Endothelial cell (in vitro differentiated cells): ENCODE data around the gene SMIM29. TPM values are rescaled to one million over a fixed set of nuclear protein-coding genes. Genes with fewer than 3 reads are reported as not detected.

Experiments
- DNase-seq: peaks from one replicate; pipeline ENCODE4 v3.0.0; 2021; ENCODE audit warnings: low spot score
- H3K27ac Mint-ChIP-seq: one replicate; pipeline ENCODE4 v1.8.0; 2021; ENCODE audit warnings: mixed read lengths, inconsistent platforms; ENCODE audit not compliant: unreplicated experiment
- H3K27me3 Mint-ChIP-seq: one replicate; pipeline ENCODE4 v1.8.0; 2021; ENCODE audit warnings: mild to moderate bottlenecking, moderate library complexity, mixed read lengths, inconsistent platforms; ENCODE audit not compliant: unreplicated experiment
- H3K36me3 Mint-ChIP-seq: one replicate; pipeline ENCODE4 v1.8.0; 2021; ENCODE audit warnings: mild to moderate bottlenecking, low read depth, mixed read lengths, inconsistent platforms; ENCODE audit not compliant: unreplicated experiment
- H3K4me1 Mint-ChIP-seq: one replicate; pipeline ENCODE4 v1.8.0; 2021; ENCODE audit warnings: mild to moderate bottlenecking, mixed read lengths, inconsistent platforms; ENCODE audit not compliant: unreplicated experiment
- H3K4me3 Mint-ChIP-seq: one replicate; pipeline ENCODE4 v1.8.0; 2021; ENCODE audit warnings: mild to moderate bottlenecking, mixed read lengths, inconsistent platforms; ENCODE audit not compliant: unreplicated experiment
- H3K9me3 Mint-ChIP-seq: one replicate; pipeline ENCODE4 v1.8.0; 2021; ENCODE audit warnings: mixed read lengths, inconsistent platforms; ENCODE audit not compliant: unreplicated experiment
- total RNA-seq: library from RNA; stranded (reverse); fragmentation: NEBNext Ultra II Directional; extraction: Animal tissue kit (Norgen Biotek cat#: 25700); gene quantifications from one replicate; pipeline ENCODE4 v1.2.1, GENCODE V29; 2021; ENCODE audit not compliant: unreplicated experiment
- TF ChIP-seq, protein P1 (sequence below): fragments of 200-600 bp; sonication (generic); IDR thresholded peaks from one replicate; pipeline ENCODE4 v1.5.0; 2021; ENCODE audit warnings: antibody characterized with exemption; ENCODE audit not compliant: unreplicated experiment

Gene SMIM29
- total RNA-seq, 1 donor from 2014 or later: 44.3 TPM

DNA sequence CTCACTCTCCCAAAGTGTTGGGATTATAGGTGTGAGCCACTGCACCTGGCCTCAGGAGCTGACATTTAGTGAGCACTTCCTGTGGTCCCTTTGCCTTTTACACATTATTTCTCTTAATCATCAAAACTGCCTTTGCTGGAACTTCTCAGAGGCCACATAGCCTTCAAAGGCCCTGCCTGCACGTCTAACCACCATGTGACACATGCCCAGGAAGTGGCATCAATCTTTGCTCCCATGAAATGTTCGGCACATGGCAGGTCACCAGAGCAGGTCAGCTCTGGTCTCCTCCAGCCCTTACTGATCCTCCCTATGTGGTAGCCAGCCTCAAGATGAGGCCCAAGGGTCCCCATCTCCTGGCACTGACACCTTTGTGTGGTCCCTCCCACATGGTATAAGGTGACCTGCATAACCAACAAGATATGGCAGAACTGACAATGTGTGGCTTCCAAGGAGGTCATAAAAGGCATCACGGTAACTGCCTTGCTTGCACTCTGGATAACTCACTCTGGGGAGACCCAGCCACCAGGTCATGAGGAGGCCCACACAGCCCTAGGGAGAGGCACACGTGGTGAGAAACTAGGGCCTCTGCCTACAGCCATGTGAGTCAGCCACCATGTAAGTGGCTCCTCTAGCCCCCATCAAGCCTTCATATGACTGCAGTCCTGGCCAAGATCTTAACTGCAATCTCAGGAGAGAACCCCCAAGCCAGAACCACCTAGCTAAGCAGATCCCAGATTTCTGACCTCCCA, 40.9 kb downstream of the SMIM29 start:
- H3K4me1 Mint-ChIP-seq: peaks cover 6% of the 10 kb centered on the region
- H3K27ac Mint-ChIP-seq: no peak overlapping the region
- no peak overlapping the region for H3K4me3 Mint-ChIP-seq
- TF ChIP-seq, protein P1, sequence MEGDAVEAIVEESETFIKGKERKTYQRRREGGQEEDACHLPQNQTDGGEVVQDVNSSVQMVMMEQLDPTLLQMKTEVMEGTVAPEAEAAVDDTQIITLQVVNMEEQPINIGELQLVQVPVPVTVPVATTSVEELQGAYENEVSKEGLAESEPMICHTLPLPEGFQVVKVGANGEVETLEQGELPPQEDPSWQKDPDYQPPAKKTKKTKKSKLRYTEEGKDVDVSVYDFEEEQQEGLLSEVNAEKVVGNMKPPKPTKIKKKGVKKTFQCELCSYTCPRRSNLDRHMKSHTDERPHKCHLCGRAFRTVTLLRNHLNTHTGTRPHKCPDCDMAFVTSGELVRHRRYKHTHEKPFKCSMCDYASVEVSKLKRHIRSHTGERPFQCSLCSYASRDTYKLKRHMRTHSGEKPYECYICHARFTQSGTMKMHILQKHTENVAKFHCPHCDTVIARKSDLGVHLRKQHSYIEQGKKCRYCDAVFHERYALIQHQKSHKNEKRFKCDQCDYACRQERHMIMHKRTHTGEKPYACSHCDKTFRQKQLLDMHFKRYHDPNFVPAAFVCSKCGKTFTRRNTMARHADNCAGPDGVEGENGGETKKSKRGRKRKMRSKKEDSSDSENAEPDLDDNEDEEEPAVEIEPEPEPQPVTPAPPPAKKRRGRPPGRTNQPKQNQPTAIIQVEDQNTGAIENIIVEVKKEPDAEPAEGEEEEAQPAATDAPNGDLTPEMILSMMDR: no peak
- no peak for DNase-seq
- H3K9me3 Mint-ChIP-seq: no peaks in the 10 kb centered on the region
- no peaks in the 10 kb centered on the region for H3K36me3 Mint-ChIP-seq
- H3K27me3 Mint-ChIP-seq: peaks cover 2% of the 10 kb centered on the region

DNA sequence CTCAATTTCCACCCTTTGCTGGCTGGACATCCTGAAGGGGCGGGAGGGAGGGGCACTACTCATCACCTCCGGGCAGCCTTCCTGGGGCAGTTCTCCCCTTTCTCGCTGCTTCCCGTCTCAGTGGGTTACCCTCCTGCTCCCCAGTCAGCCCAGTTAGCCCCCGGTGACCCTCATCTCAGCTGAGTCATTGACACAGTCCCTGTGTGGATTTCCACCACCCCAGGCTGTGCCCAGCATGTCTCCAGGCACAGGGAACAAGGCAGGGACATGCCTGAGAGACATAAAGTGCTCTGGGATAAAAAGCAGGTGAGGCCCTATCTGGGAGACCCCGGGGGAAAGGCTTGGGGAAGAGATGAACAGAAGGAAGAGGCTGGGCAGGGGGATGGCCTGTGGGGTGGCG, 42.1 kb downstream of the SMIM29 start:
- Mint-ChIP-seq H3K36me3 (no peaks in the 10 kb centered on the region), H3K4me3 (no peak overlapping the region), H3K27me3 (peaks cover 2% of the 10 kb centered on the region), H3K9me3 (no peaks in the 10 kb centered on the region), H3K4me1 (peaks cover 6% of the 10 kb centered on the region), H3K27ac (no peak overlapping the region)
- TF ChIP-seq, protein P1: no peak
- DNase-seq: no peak

DNA sequence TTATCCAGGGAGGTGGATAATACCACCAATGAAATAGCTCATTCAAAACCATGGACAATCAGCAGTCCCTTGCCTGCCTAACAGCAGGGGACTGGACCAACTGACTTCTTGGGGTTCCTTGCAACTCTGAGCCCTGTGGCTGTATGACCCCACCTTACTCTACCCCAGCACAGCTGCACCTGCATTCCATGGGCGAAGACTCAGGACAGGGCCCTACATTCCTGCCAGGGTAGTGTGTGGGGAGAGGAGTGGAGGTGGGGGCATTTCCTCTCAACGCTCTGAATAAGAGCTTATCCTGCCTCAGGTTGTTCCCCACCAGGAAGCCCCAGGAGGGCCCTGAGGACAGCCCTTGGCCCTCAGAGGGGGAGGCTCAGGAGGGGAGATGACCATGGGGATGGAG, 42.9 kb downstream of the SMIM29 start:
- H3K27me3 Mint-ChIP-seq: peaks cover 2% of the 10 kb centered on the region
- DNase-seq: no peak

DNA sequence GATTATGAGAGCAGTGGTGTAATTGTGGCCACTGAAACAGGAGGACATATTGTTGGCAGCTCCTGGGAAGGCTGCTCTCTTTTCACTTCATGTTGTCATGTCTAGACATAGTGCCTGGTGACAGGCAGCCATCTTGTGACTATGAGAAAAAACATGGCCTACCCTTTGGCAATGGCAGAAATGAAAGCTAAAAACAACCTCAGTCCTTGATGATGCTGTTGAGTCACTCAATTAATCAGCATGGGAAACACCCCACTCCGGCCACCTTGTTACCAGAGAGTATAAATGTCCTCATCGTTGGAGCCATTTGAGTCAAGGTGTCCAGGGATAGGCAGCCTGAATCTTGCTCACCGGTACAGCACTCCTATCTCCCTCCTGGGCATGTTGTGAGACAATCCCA, 43.3 kb downstream of the SMIM29 start:
- peaks cover 2% of the 10 kb centered on the region for H3K27me3 Mint-ChIP-seq
- no peak for DNase-seq
- H3K36me3 Mint-ChIP-seq: no peaks in the 10 kb centered on the region

More for the DNA sequence above, 42.9 kb downstream of the SMIM29 start:
- Mint-ChIP-seq H3K27ac (no peak overlapping the region), H3K4me1 (peaks cover 6% of the 10 kb centered on the region), H3K4me3 (no peak overlapping the region), H3K9me3 (no peaks in the 10 kb centered on the region), H3K36me3 (no peaks in the 10 kb centered on the region)
- TF ChIP-seq, protein P1: no peak

DNA sequence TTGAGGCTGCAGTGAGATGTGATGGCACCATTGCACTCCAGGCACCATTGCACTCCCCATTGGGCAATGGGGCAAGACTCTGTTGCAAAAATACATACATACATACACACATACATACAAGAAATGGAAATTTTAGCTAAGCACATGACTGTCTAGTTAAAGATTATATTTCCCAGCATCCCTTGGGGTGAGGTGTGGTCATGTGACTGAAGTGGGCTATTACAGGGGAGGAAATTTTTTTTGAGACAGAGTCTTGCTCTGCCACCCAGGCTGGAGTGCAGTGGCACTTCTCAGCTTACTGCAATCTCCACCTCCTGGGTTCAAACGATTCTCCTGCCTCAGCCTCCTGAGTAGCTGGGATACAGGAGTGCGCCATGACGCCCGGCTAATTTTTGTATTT, 44.1 kb downstream of the SMIM29 start:
- H3K27me3 Mint-ChIP-seq: peaks cover 6% of the 10 kb centered on the region
- DNase-seq: no peak
- no peak overlapping the region for H3K4me3 Mint-ChIP-seq
- H3K27ac Mint-ChIP-seq: no peak overlapping the region
- H3K4me1 Mint-ChIP-seq: peaks cover 6% of the 10 kb centered on the region
- no peaks in the 10 kb centered on the region for H3K9me3 Mint-ChIP-seq
- H3K36me3 Mint-ChIP-seq: no peaks in the 10 kb centered on the region
- TF ChIP-seq, protein P1: no peak

More for the DNA sequence above, 43.3 kb downstream of the SMIM29 start:
- TF ChIP-seq, protein P1: no peak
- peaks cover 6% of the 10 kb centered on the region for H3K4me1 Mint-ChIP-seq
- no peak overlapping the region for H3K27ac Mint-ChIP-seq
- no peaks in the 10 kb centered on the region for H3K9me3 Mint-ChIP-seq
- H3K4me3 Mint-ChIP-seq: no peak overlapping the region
